ENCODE results near the gene CFAP74. TPM values are rescaled to one million over a fixed set of nuclear protein-coding genes. Genes with fewer than 3 reads are reported as not detected.

The CFAP74 gene
- total RNA-seq, 1 donor from 2014 or later = 0.42 TPM

DNA sequence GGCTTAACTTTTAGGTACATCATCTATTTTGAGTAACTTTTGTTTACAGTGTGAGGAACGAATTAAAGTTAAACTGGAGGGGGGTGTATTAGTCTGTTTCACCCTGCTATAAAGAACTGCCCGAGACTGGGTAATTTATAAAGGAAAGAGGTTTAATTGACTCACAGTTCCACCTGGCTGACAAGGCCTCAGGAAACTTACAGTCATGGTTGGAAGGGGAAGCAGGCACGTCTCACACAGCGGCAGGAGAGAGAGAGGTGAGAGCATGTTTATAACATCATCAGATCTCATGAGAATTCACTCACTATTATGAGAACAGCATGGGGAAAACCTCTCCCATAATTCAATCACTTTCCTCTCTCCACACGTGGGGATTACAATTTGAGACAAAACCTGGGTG is 52.6 kb downstream of the CFAP74 start:
- peaks cover 15% of the 10 kb centered on the region for H3K4me1 Mint-ChIP-seq
- no peaks in the 10 kb centered on the region for H3K9me3 Mint-ChIP-seq
- H3K27ac Mint-ChIP-seq = no peak overlapping the region
- H3K36me3 Mint-ChIP-seq = no peaks in the 10 kb centered on the region
- peaks cover 19% of the 10 kb centered on the region for H3K27me3 Mint-ChIP-seq (ENCODE audit: low read depth)
- no peak for TF ChIP-seq CTCF (IDR thresholded peaks at IDR 0.05; ENCODE audit: unreplicated experiment)
- DNase-seq (ENCODE audit: low spot score in 2 of 2, unreplicated experiment in 2 of 2) = no peak
- H3K4me3 Mint-ChIP-seq = no peak overlapping the region

GRCh38 chr1:1948783-1949182 is 54.8 kb downstream of the CFAP74 start:
- no peak for DNase-seq (ENCODE audit: low spot score in 2 of 2, unreplicated experiment in 2 of 2)
- no peaks in the 10 kb centered on the region for H3K36me3 Mint-ChIP-seq
- H3K27ac Mint-ChIP-seq = no peak overlapping the region
- TF ChIP-seq CTCF (IDR thresholded peaks at IDR 0.05; ENCODE audit: unreplicated experiment) = no peak
- H3K9me3 Mint-ChIP-seq = no peaks in the 10 kb centered on the region
- H3K4me1 Mint-ChIP-seq = peaks cover 6% of the 10 kb centered on the region
- H3K27me3 Mint-ChIP-seq (ENCODE audit: low read depth) = peaks cover 26% of the 10 kb centered on the region
- no peak overlapping the region for H3K4me3 Mint-ChIP-seq

- H3K27me3 Mint-ChIP-seq (ENCODE audit: low read depth) = peaks cover 27% of the 10 kb centered on the region
- no peaks in the 10 kb centered on the region for H3K9me3 Mint-ChIP-seq
- H3K4me1 Mint-ChIP-seq = peaks cover 4% of the 10 kb centered on the region
- H3K27ac Mint-ChIP-seq = no peak overlapping the region
- TF ChIP-seq CTCF (IDR thresholded peaks at IDR 0.05; ENCODE audit: unreplicated experiment) = no peak
- no peaks in the 10 kb centered on the region for H3K36me3 Mint-ChIP-seq
- DNase-seq (ENCODE audit: low spot score in 2 of 2, unreplicated experiment in 2 of 2) = no peak
- H3K4me3 Mint-ChIP-seq = no peak overlapping the region
These were observed 56.1 kb downstream of the CFAP74 start for GRCh38 chr1:1947493-1947892.

GRCh38 chr1:1946540-1946939 is 57.0 kb downstream of the CFAP74 start:
- TF ChIP-seq CTCF (IDR thresholded peaks at IDR 0.05; ENCODE audit: unreplicated experiment) = no peak
- peaks cover 29% of the 10 kb centered on the region for H3K27me3 Mint-ChIP-seq (ENCODE audit: low read depth)
- H3K4me1 Mint-ChIP-seq = peaks cover 4% of the 10 kb centered on the region
- DNase-seq (ENCODE audit: low spot score in 2 of 2, unreplicated experiment in 2 of 2) = no peak
- no peaks in the 10 kb centered on the region for H3K9me3 Mint-ChIP-seq
- H3K27ac Mint-ChIP-seq = no peak overlapping the region
- H3K36me3 Mint-ChIP-seq = no peaks in the 10 kb centered on the region
- no peak overlapping the region for H3K4me3 Mint-ChIP-seq

DNA sequence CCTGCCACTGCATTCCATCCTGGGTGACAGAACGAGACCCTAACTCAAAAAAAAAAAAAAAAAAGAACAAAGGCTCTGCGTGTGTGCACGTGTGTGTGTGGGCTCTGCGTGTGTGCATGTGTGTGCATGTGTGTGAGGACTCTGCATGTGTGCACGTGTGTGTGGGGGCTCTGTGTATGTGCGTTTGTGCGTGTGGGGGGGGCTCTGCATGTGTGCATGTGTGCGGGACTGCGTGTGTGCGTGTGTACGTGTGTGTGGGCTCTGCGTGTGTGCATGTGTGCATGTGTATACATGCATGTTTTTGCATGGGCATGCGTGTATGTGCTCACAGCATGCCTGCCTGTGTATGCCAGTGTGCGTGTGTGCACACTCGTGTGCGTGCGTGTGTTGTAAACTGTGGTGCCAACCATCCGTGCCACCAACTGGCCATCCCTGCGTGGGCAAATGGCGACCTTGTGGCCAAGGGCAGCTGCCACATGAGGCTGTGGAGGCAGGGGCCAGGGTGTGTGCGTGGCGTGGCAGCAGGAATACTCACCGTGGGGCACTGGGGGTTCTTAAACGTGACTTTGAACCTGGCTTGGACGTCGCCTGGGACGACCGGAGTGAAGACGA is 57.7 kb downstream of the CFAP74 start:
- Mint-ChIP-seq H3K36me3 (no peaks in the 10 kb centered on the region), H3K4me3 (no peak overlapping the region), H3K27me3 (ENCODE audit: low read depth) (peaks cover 27% of the 10 kb centered on the region), H3K4me1 (peaks cover 4% of the 10 kb centered on the region), H3K9me3 (no peaks in the 10 kb centered on the region), H3K27ac (no peak overlapping the region)
- TF ChIP-seq CTCF (IDR thresholded peaks at IDR 0.05; ENCODE audit: unreplicated experiment) = no peak
- DNase-seq (ENCODE audit: low spot score in 2 of 2, unreplicated experiment in 2 of 2) = no peak
